Activated T-cell treated with anti-CD3 and anti-CD28 coated beads for 48 hours (primary cell): ENCODE data around the gene WARS2.

Experiments
- DNase-seq: peaks from one replicate; pipeline ENCODE4 v3.0.0-alpha.2; 2020; ENCODE audit warnings: low read depth

WARS2 gene

DNA sequence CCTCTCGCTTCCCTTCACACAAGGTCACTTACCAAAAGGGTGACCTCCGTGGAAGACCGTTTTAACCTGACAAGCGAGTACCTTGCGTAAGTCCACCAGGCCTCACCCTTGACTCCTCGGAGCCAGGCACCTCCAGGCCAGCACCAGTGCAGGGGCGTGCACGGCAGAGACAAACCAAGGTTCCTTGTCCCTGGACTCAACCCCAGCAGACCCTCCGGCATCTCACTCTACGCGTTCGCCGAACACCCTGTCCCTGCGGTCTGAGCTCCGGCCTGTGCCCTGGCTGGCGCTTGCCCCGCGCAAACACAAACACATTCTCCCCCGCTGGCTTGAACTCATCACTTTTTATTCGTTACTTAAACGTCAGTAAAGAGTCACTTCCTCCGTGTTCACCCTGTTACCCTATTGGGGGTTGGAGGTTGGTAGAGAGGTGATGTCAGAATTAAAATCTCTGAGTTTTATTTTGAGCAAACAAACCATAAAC is 156.9 kb downstream of the WARS2 start:
- no peak for DNase-seq

DNA sequence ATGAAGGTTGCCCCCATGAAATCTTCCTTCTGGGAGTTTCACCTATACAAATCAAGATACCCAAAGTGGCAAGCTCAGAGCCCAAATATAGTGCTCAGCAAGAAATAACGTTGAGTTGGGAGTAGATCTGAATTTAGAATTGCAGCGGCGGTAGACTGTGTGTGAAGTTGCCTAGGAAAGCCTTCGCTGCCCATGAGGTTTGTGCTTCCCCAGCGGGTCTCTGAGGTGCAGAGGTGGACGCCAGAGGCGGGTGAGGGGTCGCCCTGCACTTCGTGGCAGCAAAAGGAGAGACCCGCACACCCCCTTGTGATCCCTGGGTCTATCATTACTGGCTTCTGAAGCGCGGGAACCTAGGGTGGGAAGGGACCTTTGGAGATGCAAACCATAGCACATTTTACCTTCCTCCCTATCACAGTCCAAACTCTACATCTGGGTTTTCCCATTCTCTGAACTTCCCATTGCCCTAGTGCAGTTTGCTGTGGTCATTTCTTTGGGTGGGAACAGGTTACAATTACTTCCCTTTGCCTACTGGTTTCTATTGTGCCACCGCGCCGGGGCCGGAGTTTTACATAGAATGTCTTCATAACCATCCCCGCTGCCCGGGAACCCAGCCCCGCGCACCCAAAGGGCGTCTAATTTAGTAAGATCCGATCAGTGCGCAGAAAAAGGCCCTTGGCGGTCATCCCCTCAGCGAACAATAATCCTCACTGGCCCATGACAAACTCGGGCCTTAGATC is 157.5 kb downstream of the WARS2 start:
- no peak for DNase-seq

- no peak for DNase-seq
Measured at GRCh38 chr1:118982266-118982665, 158.2 kb downstream of the WARS2 start.

DNA sequence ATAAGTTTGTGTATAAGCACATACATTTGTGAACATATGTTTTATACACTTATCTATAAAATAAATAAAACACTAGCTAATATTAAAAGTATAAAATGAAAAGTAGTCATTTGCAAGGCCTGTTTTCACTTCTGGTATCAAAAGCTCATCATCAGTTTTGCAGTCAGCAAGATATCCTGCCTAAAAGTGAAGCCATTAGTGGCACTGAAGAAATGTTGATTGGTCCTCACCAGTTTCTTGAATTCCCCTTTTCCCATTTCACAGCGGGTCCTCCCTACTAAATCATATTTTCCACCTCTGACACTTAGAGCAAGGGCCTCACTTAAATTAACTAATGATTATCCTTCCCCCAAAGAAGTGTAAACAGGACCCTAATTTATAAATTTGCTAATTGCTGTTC is 159.0 kb downstream of the WARS2 start:
- no peak for DNase-seq
